Activated effector memory CD4-positive, alpha-beta T cell treated with Interleukin-2 at 50 U/mL for 16 hours (primary cell): ENCODE results near the gene OR13C2.
"Not testable (repeated sequence)": the region's sequence is repeated elsewhere in the genome, so short reads cannot be mapped to it uniquely, and the experiment has no call there.

Experiments
- DNase-seq: peaks from one replicate; pipeline ENCODE4 v3.0.0-alpha.2; 2020

OR13C2 gene

GRCh38 chr9:104605527-104605926, at the start of gene OR13C2:
Gene OR13C2 (minus strand): TSS chr9:104605627. CDS start chr9:104605627, 0 bp downstream.
- DNase-seq = not testable (repeated sequence)

GRCh38 chr9:104635456-104635855, 30.0 kb upstream of the OR13C2 start:
- DNase-seq = no peak

GRCh38 chr9:104633976-104634520, 28.6 kb upstream of the OR13C2 start:
- no peak for DNase-seq

- DNase-seq = not testable (repeated sequence)
Measured at GRCh38 chr9:104625964-104626363, 20.5 kb upstream of the OR13C2 start.

- no peak for DNase-seq
Measured at GRCh38 chr9:104618104-104618503, 12.7 kb upstream of the OR13C2 start, which contains the start of gene OR13C9. Gene OR13C9 (minus strand): TSS chr9:104618204. CDS start chr9:104618204, 0 bp downstream.

- no peak for DNase-seq
Measured at GRCh38 chr9:104617418-104617817, 12.0 kb upstream of the OR13C2 start.

- no peak for DNase-seq
Measured at GRCh38 chr9:104611213-104611612, 5.8 kb upstream of the OR13C2 start.

GRCh38 chr9:104608336-104608735, 2.9 kb upstream of the OR13C2 start:
- no peak for DNase-seq

- DNase-seq = no peak
Measured at GRCh38 chr9:104606152-104606551, 725 bp upstream of the OR13C2 start.

- no peak for DNase-seq
Measured at GRCh38 chr9:104604801-104605200, 626 bp downstream of the OR13C2 start.

GRCh38 chr9:104599313-104599712, 6.1 kb downstream of the OR13C2 start, which contains the start of gene OR13C5:
Gene OR13C5 (minus strand): TSS chr9:104599413. CDS start chr9:104599413, 0 bp downstream.
- not testable (repeated sequence) for DNase-seq

GRCh38 chr9:104598749-104599148, 6.7 kb downstream of the OR13C2 start:
- DNase-seq = not testable (repeated sequence)

- DNase-seq = no peak
Measured at GRCh38 chr9:104589626-104590025, 15.8 kb downstream of the OR13C2 start.

GRCh38 chr9:104586496-104587180, 18.8 kb downstream of the OR13C2 start:
- no peak for DNase-seq

GRCh38 chr9:104580562-104580961, 24.9 kb downstream of the OR13C2 start:
- no peak for DNase-seq

- DNase-seq = no peak
Measured at GRCh38 chr9:104577263-104577662, 28.2 kb downstream of the OR13C2 start.

- no peak for DNase-seq
Measured at GRCh38 chr9:104575456-104575855, 30.0 kb downstream of the OR13C2 start.

- no peak for DNase-seq
Measured at GRCh38 chr9:104572612-104573011, 32.8 kb downstream of the OR13C2 start.

- DNase-seq = no peak
Measured at GRCh38 chr9:104568868-104569267, 36.6 kb downstream of the OR13C2 start, which contains the start of gene OR13C8. Gene OR13C8 (plus strand): TSS chr9:104569168. CDS start chr9:104569168, 0 bp downstream.

GRCh38 chr9:104564358-104564757, 41.1 kb downstream of the OR13C2 start:
- no peak for DNase-seq

GRCh38 chr9:104556830-104557634, 48.4 kb downstream of the OR13C2 start:
- DNase-seq = no peak

- no peak for DNase-seq
Measured at GRCh38 chr9:104555521-104555920, 49.9 kb downstream of the OR13C2 start.
